ENCODE results near the gene ZNF154. TPM values are rescaled to one million over a fixed set of nuclear protein-coding genes. Genes with fewer than 3 reads are reported as not detected.

Gene ZNF154
- total RNA-seq (ENCODE audit: low replicate concordance), result 2.3 and 2.5 TPM in 2 replicates

- TF ChIP-seq, protein P1, sequence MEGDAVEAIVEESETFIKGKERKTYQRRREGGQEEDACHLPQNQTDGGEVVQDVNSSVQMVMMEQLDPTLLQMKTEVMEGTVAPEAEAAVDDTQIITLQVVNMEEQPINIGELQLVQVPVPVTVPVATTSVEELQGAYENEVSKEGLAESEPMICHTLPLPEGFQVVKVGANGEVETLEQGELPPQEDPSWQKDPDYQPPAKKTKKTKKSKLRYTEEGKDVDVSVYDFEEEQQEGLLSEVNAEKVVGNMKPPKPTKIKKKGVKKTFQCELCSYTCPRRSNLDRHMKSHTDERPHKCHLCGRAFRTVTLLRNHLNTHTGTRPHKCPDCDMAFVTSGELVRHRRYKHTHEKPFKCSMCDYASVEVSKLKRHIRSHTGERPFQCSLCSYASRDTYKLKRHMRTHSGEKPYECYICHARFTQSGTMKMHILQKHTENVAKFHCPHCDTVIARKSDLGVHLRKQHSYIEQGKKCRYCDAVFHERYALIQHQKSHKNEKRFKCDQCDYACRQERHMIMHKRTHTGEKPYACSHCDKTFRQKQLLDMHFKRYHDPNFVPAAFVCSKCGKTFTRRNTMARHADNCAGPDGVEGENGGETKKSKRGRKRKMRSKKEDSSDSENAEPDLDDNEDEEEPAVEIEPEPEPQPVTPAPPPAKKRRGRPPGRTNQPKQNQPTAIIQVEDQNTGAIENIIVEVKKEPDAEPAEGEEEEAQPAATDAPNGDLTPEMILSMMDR (IDR thresholded peaks at IDR 0.05; ENCODE audit: insufficient read depth, low read length), result no peak
- DNase-seq (ENCODE audit: low read depth), result peak; percentile 66
- peak within 1 kb of the TSS; percentile 75 for H3K4me3 ChIP-seq (ENCODE audit: low read depth, low read length)
Measured at GRCh38 chr19:57708641-57709361, at the start of gene ZNF154. ZNF154 (minus strand) TSS chr19:57709204; CDS start chr19:57708971, 233 bp downstream.

- no peak overlapping the region for H3K4me3 ChIP-seq (ENCODE audit: low read depth, low read length)
- TF ChIP-seq, protein P1 (IDR thresholded peaks at IDR 0.05; ENCODE audit: insufficient read depth, low read length), result no peak
- no peak for DNase-seq (ENCODE audit: low read depth)
Measured at GRCh38 chr19:57757941-57758340, 48.9 kb upstream of the ZNF154 start.

GRCh38 chr19:57755031-57755430, 46.0 kb upstream of the ZNF154 start:
- H3K4me3 ChIP-seq (ENCODE audit: low read depth, low read length), result no peak overlapping the region
- no peak for DNase-seq (ENCODE audit: low read depth)
- TF ChIP-seq, protein P1 (IDR thresholded peaks at IDR 0.05; ENCODE audit: insufficient read depth, low read length), result no peak

DNA sequence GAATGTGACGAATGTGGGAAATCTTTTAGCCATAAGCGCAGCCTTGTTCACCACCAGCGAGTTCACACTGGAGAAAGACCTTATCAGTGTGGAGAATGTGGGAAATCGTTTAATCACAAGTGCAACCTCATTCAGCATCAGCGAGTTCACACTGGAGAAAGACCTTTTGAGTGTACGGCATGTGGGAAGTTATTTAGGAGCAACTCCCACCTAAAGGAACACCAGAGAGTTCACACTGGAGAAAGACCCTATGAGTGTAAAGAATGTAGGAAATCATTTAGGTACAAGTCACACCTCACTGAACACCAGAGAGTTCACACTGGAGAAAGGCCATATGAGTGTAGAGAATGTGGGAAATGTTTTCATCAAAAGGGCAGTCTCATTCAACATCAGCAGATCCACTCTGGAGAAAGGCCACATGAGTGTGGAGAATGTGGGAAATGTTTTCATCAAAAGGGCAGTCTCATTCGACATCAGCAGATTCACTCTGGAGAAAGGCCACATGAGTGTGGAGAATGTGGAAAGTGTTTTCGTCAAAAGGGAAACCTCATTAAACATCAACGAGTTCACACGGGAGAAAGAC, 45.2 kb upstream of the ZNF154 start:
- H3K4me3 ChIP-seq (ENCODE audit: low read depth, low read length), result no peak overlapping the region
- no peak for DNase-seq (ENCODE audit: low read depth)
- TF ChIP-seq, protein P1 (IDR thresholded peaks at IDR 0.05; ENCODE audit: insufficient read depth, low read length), result no peak

DNA sequence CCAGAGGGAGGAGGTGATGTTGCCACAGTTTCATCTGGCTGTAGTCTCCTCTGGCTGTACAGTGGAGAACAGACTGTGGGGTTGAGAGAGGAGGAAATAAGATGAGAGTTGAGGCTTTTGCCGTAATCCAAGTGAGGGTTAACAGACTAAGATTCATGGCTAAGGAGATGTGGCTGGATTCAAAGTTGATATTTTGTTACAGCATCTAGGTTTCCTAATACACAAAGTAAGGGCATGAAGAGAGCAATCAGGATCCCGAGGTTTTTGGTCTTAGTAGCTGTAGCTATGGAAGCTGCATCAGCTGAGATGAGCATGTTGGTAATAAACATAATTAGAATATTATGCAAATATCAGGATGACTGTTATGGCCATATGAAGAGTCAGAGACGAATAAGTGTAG, 39.0 kb upstream of the ZNF154 start:
- no peak for DNase-seq (ENCODE audit: low read depth)
- TF ChIP-seq, protein P1 (IDR thresholded peaks at IDR 0.05; ENCODE audit: insufficient read depth, low read length), result no peak
- peak overlapping the region; percentile 98 for H3K4me3 ChIP-seq (ENCODE audit: low read depth, low read length)

DNA sequence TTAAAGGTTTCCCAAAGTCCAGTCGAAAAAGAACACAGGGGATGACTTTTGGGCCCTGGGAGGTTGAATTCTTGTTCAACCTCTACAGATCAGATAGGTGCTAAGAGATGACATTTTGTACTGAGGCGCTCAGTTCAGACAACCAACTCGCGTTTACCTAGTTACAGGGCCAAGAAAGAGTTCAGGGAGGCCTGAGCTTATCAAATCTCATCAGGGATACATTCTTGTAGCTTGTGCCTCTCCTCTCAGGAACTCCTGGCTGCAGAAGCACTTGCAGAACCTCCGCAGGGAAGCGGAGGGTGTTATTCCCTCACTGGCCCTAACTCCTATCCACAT, 38.4 kb upstream of the ZNF154 start:
- TF ChIP-seq, protein P1 (IDR thresholded peaks at IDR 0.05; ENCODE audit: insufficient read depth, low read length), result no peak
- peak overlapping the region; percentile 98 for H3K4me3 ChIP-seq (ENCODE audit: low read depth, low read length)
- no peak for DNase-seq (ENCODE audit: low read depth)

All from fibroblast of the aortic adventitia (primary cell).